ENCODE results near the gene ENOX1. TPM values are rescaled to one million over a fixed set of nuclear protein-coding genes. Genes with fewer than 3 reads are reported as not detected.
A peak's percentile ranks its signal among the peaks of the same experiment; 100 is the strongest.

Gene ENOX1
- total RNA-seq, 1 donor from 2014 or later, result 0.79 TPM

GRCh38 chr13:43647471-43647870 lies 139.3 kb downstream of the ENOX1 start:
- H3K36me3 ChIP-seq (ENCODE audit: control insufficient read depth, insufficient read depth, low read length), result no peaks in the 10 kb centered on the region
- H3K4me3 ChIP-seq (ENCODE audit: low read depth, low read length), result no peak overlapping the region
- FAIRE-seq (no peak), DNase-seq (ENCODE audit: low read depth) (no peak)
- TF ChIP-seq, protein P1, sequence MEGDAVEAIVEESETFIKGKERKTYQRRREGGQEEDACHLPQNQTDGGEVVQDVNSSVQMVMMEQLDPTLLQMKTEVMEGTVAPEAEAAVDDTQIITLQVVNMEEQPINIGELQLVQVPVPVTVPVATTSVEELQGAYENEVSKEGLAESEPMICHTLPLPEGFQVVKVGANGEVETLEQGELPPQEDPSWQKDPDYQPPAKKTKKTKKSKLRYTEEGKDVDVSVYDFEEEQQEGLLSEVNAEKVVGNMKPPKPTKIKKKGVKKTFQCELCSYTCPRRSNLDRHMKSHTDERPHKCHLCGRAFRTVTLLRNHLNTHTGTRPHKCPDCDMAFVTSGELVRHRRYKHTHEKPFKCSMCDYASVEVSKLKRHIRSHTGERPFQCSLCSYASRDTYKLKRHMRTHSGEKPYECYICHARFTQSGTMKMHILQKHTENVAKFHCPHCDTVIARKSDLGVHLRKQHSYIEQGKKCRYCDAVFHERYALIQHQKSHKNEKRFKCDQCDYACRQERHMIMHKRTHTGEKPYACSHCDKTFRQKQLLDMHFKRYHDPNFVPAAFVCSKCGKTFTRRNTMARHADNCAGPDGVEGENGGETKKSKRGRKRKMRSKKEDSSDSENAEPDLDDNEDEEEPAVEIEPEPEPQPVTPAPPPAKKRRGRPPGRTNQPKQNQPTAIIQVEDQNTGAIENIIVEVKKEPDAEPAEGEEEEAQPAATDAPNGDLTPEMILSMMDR (IDR thresholded peaks at IDR 0.05; ENCODE audit: insufficient read depth, low read length, severe bottlenecking), result no peak
- H3K27me3 ChIP-seq (ENCODE audit: control insufficient read depth, insufficient read depth, low read length), result no peaks in the 10 kb centered on the region

DNA sequence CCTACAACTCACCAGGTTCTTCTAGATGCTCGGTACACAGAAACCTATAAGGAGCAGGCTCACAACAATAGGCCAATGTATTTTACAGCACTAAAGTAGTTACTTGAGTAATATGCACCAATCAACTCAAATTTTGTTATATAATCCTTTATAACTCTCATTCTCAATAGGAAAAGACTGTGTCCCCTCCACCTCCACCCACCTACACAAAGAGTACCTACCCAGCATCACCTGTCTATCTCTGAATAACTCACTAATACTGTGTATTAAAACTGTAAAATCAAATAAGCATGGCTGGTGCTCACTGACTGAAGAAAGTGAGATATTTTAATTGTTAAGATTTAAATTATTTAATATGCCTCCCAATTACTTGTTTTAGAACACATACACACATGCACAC lies 146.3 kb downstream of the ENOX1 start:
- Histone ChIP-seq H3K36me3 (ENCODE audit: control insufficient read depth, insufficient read depth, low read length) (no peaks in the 10 kb centered on the region), H3K27me3 (ENCODE audit: control insufficient read depth, insufficient read depth, low read length) (no peaks in the 10 kb centered on the region), H3K4me3 (ENCODE audit: low read depth, low read length) (no peak overlapping the region)
- TF ChIP-seq, protein P1 (IDR thresholded peaks at IDR 0.05; ENCODE audit: insufficient read depth, low read length, severe bottlenecking), result no peak
- no peak for DNase-seq (ENCODE audit: low read depth)
- no peak for FAIRE-seq

GRCh38 chr13:43631106-43631505 lies 155.7 kb downstream of the ENOX1 start:
- FAIRE-seq, result no peak
- H3K36me3 ChIP-seq (ENCODE audit: control insufficient read depth, insufficient read depth, low read length), result no peaks in the 10 kb centered on the region
- no peak overlapping the region for H3K4me3 ChIP-seq (ENCODE audit: low read depth, low read length)
- no peak for DNase-seq (ENCODE audit: low read depth)
- TF ChIP-seq, protein P1 (IDR thresholded peaks at IDR 0.05; ENCODE audit: insufficient read depth, low read length, severe bottlenecking), result no peak
- H3K27me3 ChIP-seq (ENCODE audit: control insufficient read depth, insufficient read depth, low read length), result peaks cover 3% of the 10 kb centered on the region

DNA sequence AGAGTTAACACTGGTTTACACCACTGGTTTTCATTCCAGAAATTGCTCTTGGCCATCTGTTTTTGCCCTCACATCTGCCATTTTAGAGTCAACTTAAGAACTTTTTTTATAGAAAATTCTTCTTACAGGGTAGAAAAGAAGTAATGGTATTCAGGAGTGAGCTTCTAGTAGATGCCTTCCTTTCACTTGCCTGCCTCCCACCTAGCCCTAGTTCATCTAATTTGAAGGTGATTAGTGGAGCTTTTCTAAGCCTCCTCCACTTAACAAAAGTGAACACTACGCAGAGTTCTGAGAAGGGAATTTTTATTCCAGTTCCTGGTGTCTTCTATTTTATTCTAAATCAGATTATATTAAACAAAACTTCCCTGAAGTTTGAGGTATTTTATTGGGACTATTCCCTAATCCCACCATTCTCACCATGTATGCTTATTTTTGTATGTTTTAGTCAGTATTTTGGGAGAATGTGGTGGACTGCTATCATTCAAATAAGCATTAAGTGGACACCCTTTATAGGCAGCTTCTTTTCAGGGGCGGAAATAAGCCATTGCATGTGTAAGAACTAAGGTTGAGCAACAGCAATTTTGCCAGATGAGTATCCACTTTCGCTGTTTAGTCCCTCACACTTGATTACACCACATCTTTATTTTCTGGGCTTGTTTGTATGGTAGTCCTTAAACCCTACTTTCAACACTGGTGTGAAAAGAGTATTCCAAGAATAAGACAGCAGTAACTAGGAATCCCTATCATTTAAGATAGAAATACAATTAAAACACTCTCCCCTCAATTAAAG lies 156.9 kb downstream of the ENOX1 start:
- Histone ChIP-seq H3K27me3 (ENCODE audit: control insufficient read depth, insufficient read depth, low read length) (peaks cover 3% of the 10 kb centered on the region), H3K4me3 (ENCODE audit: low read depth, low read length) (no peak overlapping the region), H3K36me3 (ENCODE audit: control insufficient read depth, insufficient read depth, low read length) (no peaks in the 10 kb centered on the region)
- TF ChIP-seq, protein P1 (IDR thresholded peaks at IDR 0.05; ENCODE audit: insufficient read depth, low read length, severe bottlenecking), result no peak
- FAIRE-seq (no peak), DNase-seq (ENCODE audit: low read depth) (peak; percentile 0)

GRCh38 chr13:43626994-43627393 lies 159.8 kb downstream of the ENOX1 start:
- no peak for FAIRE-seq
- Histone ChIP-seq H3K4me3 (ENCODE audit: low read depth, low read length) (no peak overlapping the region), H3K36me3 (ENCODE audit: control insufficient read depth, insufficient read depth, low read length) (no peaks in the 10 kb centered on the region), H3K27me3 (ENCODE audit: control insufficient read depth, insufficient read depth, low read length) (peaks cover 3% of the 10 kb centered on the region)
- TF ChIP-seq, protein P1 (IDR thresholded peaks at IDR 0.05; ENCODE audit: insufficient read depth, low read length, severe bottlenecking), result no peak
- no peak for DNase-seq (ENCODE audit: low read depth)

- no peak overlapping the region for H3K4me3 ChIP-seq (ENCODE audit: low read depth, low read length)
- FAIRE-seq, result no peak
Observed at GRCh38 chr13:43614063-43614462, 172.7 kb downstream of the ENOX1 start.

More at GRCh38 chr13:43614063-43614462, 172.7 kb downstream of the ENOX1 start:
- H3K27me3 ChIP-seq (ENCODE audit: control insufficient read depth, insufficient read depth, low read length), result no peaks in the 10 kb centered on the region
- DNase-seq (ENCODE audit: low read depth), result no peak
- no peaks in the 10 kb centered on the region for H3K36me3 ChIP-seq (ENCODE audit: control insufficient read depth, insufficient read depth, low read length)
- TF ChIP-seq, protein P1 (IDR thresholded peaks at IDR 0.05; ENCODE audit: insufficient read depth, low read length, severe bottlenecking), result no peak

Data from bronchial epithelial cell (primary cell).